Breast epithelium (tissue), 4 donors: ENCODE data around the gene GPC3. TPM values are rescaled to one million over a fixed set of nuclear protein-coding genes. Genes with fewer than 3 reads are reported as not detected.

Experiments
- DNase-seq, 2 donors: peaks; one replicate each; pipeline ENCODE4 v3.0.0-alpha.2; 2019; ENCODE audit warnings: low spot score in 2 of 2
- H3K27ac ChIP-seq, 2 donors: fragments of 200-600 bp; sonication (generic) in 1 of 2; one replicate each; pipeline ENCODE4 v1.5.1; 2016 to 2019; ENCODE audit warnings: mild to moderate bottlenecking in 1 of 2
- H3K27me3 ChIP-seq, 2 donors: fragments of 200-600 bp; sonication (generic) in 1 of 2; one replicate each; pipeline versions ENCODE4 v1.5.1 to v1.6.0; 2017 to 2019; ENCODE audit warnings: control low read depth in 1 of 2, mild to moderate bottlenecking in 1 of 2
- H3K36me3 ChIP-seq: fragments of 200-600 bp; one replicate; pipeline ENCODE4 v1.5.1; 2019
- H3K4me1 ChIP-seq, 2 donors: fragments of 200-600 bp; sonication (generic); one replicate each; pipeline ENCODE4 v1.5.1; 2016 to 2019; ENCODE audit warnings: control low read depth in 1 of 2
- H3K4me3 ChIP-seq, 3 donors: fragments of 200-600 bp; sonication (generic); 1 replicate in 2 of 3; 2 replicates in 1 of 3; pipeline ENCODE4 v1.5.1; 2016 to 2019; ENCODE audit warnings: mild to moderate bottlenecking in 3 of 3, moderate library complexity in 2 of 3
- H3K9me3 ChIP-seq, 2 donors: fragments of 200-600 bp; sonication (generic) in 1 of 2; one replicate each; pipeline ENCODE4 v1.5.1; 2016 to 2019; ENCODE audit warnings: control low read depth in 1 of 2
- CTCF ChIP-seq, 3 donors: fragments of 450-650 bp; IDR thresholded peaks; one replicate each; pipeline ENCODE4 v1.5.1; 2016 to 2017; ENCODE audit warnings: antibody characterized with exemption in 3 of 3, mild to moderate bottlenecking in 3 of 3, moderate library complexity in 3 of 3
- POLR2A ChIP-seq: fragments of 450-650 bp; IDR thresholded peaks from one replicate; pipeline ENCODE4 v1.6.1; 2016; ENCODE audit warnings: antibody characterized with exemption, mild to moderate bottlenecking, moderate library complexity
- POLR2AphosphoS5 ChIP-seq, 3 donors: sonication (generic); formaldehyde crosslinking; IDR thresholded peaks; one replicate each; pipeline ENCODE4 v1.6.1; 2017; ENCODE audit warnings: antibody characterized with exemption in 3 of 3
- intact Hi-C: fragments of 100-400 bp; cut with DNase I; formaldehyde crosslinking; loops from one replicate; pipeline ENCODE4 v1.15.1; 2023; ENCODE audit warnings: low total_unique reads
- total RNA-seq, 3 donors: library from RNA; depleted of rRNA; stranded (reverse); fragments of >200 nt; gene quantifications; one replicate each; pipeline ENCODE4 v1.1.0, GENCODE V29; 2016

GPC3 gene
- total RNA-seq, 3 donors from 2014 or later: 29.7 to 99.2 (median 89.1) TPM

- Histone ChIP-seq H3K9me3 (no peaks in the 10 kb centered on the region), H3K27me3 (peaks cover 0 to 55% of the 10 kb centered on the region in 2 donors), H3K36me3 (no peaks in the 10 kb centered on the region), H3K4me3 (no peak overlapping the region), H3K27ac (no peak overlapping the region), H3K4me1 (no peaks in the 10 kb centered on the region)
- no peak for TF ChIP-seq CTCF (IDR thresholded peaks at IDR 0.05)
- no peak for TF ChIP-seq POLR2AphosphoS5 (IDR thresholded peaks at IDR 0.05)
- TF ChIP-seq POLR2A: no peak
- intact Hi-C loops: no loop called here
- DNase-seq: no peak
Observed at GRCh38 chrX:133970076-133970475, 15.3 kb downstream of the GPC3 start.

GRCh38 chrX:133969191-133969590 lies 16.2 kb downstream of the GPC3 start:
- Histone ChIP-seq H3K36me3 (no peaks in the 10 kb centered on the region), H3K4me1 (no peaks in the 10 kb centered on the region), H3K27me3 (peaks cover 0 to 56% of the 10 kb centered on the region in 2 donors), H3K27ac (no peak overlapping the region), H3K9me3 (no peaks in the 10 kb centered on the region), H3K4me3 (no peak overlapping the region)
- no peak for TF ChIP-seq POLR2A
- no peak for TF ChIP-seq CTCF (IDR thresholded peaks at IDR 0.05)
- intact Hi-C loops: no loop called here
- DNase-seq: no peak

- Histone ChIP-seq H3K36me3 (no peaks in the 10 kb centered on the region), H3K27ac (no peak overlapping the region), H3K27me3 (peaks cover 0 to 49% of the 10 kb centered on the region in 2 donors), H3K4me1 (no peaks in the 10 kb centered on the region), H3K4me3 (no peak overlapping the region), H3K9me3 (no peaks in the 10 kb centered on the region)
- intact Hi-C loops: no loop called here
- TF ChIP-seq CTCF (IDR thresholded peaks at IDR 0.05): no peak
- TF ChIP-seq POLR2AphosphoS5 (IDR thresholded peaks at IDR 0.05): no peak
- no peak for TF ChIP-seq POLR2A
- no peak for DNase-seq
Observed at GRCh38 chrX:133968109-133968508, 17.3 kb downstream of the GPC3 start.

- intact Hi-C loops: no loop called here
- Histone ChIP-seq H3K36me3 (no peaks in the 10 kb centered on the region), H3K4me3 (no peak overlapping the region), H3K27me3 (peaks cover 0 to 56% of the 10 kb centered on the region in 2 donors), H3K9me3 (no peaks in the 10 kb centered on the region), H3K4me1 (no peaks in the 10 kb centered on the region), H3K27ac (no peak overlapping the region)
- no peak for TF ChIP-seq CTCF (IDR thresholded peaks at IDR 0.05)
- DNase-seq: no peak
Observed at GRCh38 chrX:133966199-133966598, 19.2 kb downstream of the GPC3 start.

GRCh38 chrX:133965321-133965720 lies 20.1 kb downstream of the GPC3 start:
- Histone ChIP-seq H3K4me3 (no peak overlapping the region), H3K9me3 (no peaks in the 10 kb centered on the region), H3K4me1 (no peaks in the 10 kb centered on the region), H3K27ac (no peak overlapping the region), H3K36me3 (no peaks in the 10 kb centered on the region), H3K27me3 (peaks cover 0 to 57% of the 10 kb centered on the region in 2 donors)
- TF ChIP-seq POLR2A: no peak
- no peak for TF ChIP-seq POLR2AphosphoS5 (IDR thresholded peaks at IDR 0.05)
- no peak for TF ChIP-seq CTCF (IDR thresholded peaks at IDR 0.05)
- no peak for DNase-seq
- intact Hi-C loops: no loop called here
